SK-N-SH (cell line): ENCODE results near the gene TSPAN13. TPM values are rescaled to one million over a fixed set of nuclear protein-coding genes. Genes with fewer than 3 reads are reported as not detected.

ENCODE experiments used
- CTCF ChIA-PET: fragments of 300-600, 350-600 bp; formaldehyde crosslinking; extraction: SDS; loops from one replicate; lab custom pipeline; 2021; lab: Yijun Ruan, JAX
- POLR2A ChIA-PET: fragments of 350-600 bp; sonication (Branson Sonifier 250); formaldehyde crosslinking; extraction: SDS; loops from one replicate; lab custom pipeline; 2020; ENCODE audit warnings: antibody characterized with exemption, inconsistent platforms; lab: Yijun Ruan, JAX
- DNase-seq: peaks from one replicate; pipeline ENCODE4 v3.0.0; 2012
- H2AFZ ChIP-seq: fragments of 200-600 bp; sonication (generic); 2 replicates; pipeline ENCODE4 v1.8.1; 2016; ENCODE audit warnings: antibody characterized with exemption, mild to moderate bottlenecking, low read depth
- H3F3A ChIP-seq: fragments of 200-600 bp; sonication (generic); replicated peaks from 2 replicates; pipeline ENCODE3; 2016; ENCODE audit warnings: antibody characterized with exemption, mild to moderate bottlenecking; ENCODE audit not compliant: insufficient read depth
- H3K27ac ChIP-seq, 2 experiments: fragments of 200-500 bp in 1 of 2; fragments of 200-600 bp in 1 of 2; sonication (Bioruptor generic) in 1 of 2; sonication (generic), shearing (Covaris generic) in 1 of 2; 2 replicates each; pipeline versions ENCODE4 v1.5.1 to v1.6.1; 2014 to 2016; ENCODE audit warnings: low read depth in 2 of 2, inconsistent platforms in 1 of 2, low read length in 1 of 2, mild to moderate bottlenecking in 1 of 2, mixed read lengths in 1 of 2
- H3K27me3 ChIP-seq: fragments of 200-600 bp; sonication (generic), shearing (Covaris generic); 2 replicates; pipeline ENCODE4 v1.6.1; 2016; ENCODE audit warnings: mixed run types; ENCODE audit not compliant: insufficient read depth
- H3K36me3 ChIP-seq, 2 experiments: fragments of 200-500 bp in 1 of 2; fragments of 200-600 bp in 1 of 2; sonication (Bioruptor generic) in 1 of 2; sonication (generic) in 1 of 2; replicated peaks in 1 of 2; 2 replicates each; pipeline versions ENCODE3 to v1.5.1; 2014 to 2016; ENCODE audit warnings: low read length in 1 of 2, mild to moderate bottlenecking in 1 of 2; ENCODE audit not compliant: insufficient read depth in 2 of 2, control insufficient read depth in 1 of 2
- H3K4me1 ChIP-seq, 2 experiments: fragments of 200-500 bp in 1 of 2; fragments of 200-600 bp in 1 of 2; sonication (Bioruptor generic) in 1 of 2; sonication (generic), shearing (Covaris generic) in 1 of 2; 2 replicates each; pipeline versions ENCODE4 v1.5.1 to v1.6.1; 2014 to 2016; ENCODE audit warnings: low read depth in 1 of 2, low read length in 1 of 2, mixed run types in 1 of 2; ENCODE audit not compliant: insufficient read depth in 2 of 2, control insufficient read depth in 1 of 2
- H3K4me2 ChIP-seq: fragments of 200-600 bp; sonication (generic), shearing (Covaris generic); 2 replicates; pipeline ENCODE4 v1.6.1; 2017; ENCODE audit warnings: mixed run types
- H3K4me3 ChIP-seq, 2 experiments: fragments of 200-500 bp in 1 of 2; fragments of 200-600 bp in 1 of 2; sonication (Bioruptor generic) in 1 of 2; sonication (generic), shearing (Covaris generic) in 1 of 2; 2 replicates each; pipeline versions ENCODE4 v1.5.1 to v1.8.1; 2014 to 2016; ENCODE audit warnings: low read depth in 2 of 2, inconsistent platforms in 1 of 2, low read length in 1 of 2, mild to moderate bottlenecking in 1 of 2, mixed read lengths in 1 of 2, moderate library complexity in 1 of 2
- H3K79me2 ChIP-seq: fragments of 200-600 bp; sonication (generic); 2 replicates; pipeline ENCODE4 v1.8.1; 2017; ENCODE audit warnings: mild to moderate bottlenecking; ENCODE audit not compliant: insufficient read depth
- H3K9ac ChIP-seq: fragments of 200-600 bp; sonication (generic); 2 replicates; pipeline ENCODE4 v1.6.1; 2017; ENCODE audit warnings: mixed run types
- H3K9me2 ChIP-seq: fragments of 200-600 bp; sonication (generic); 2 replicates; pipeline ENCODE4 v1.6.1; 2017; ENCODE audit warnings: mixed run types
- H3K9me3 ChIP-seq: fragments of 200-600 bp; sonication (generic); 2 replicates; pipeline ENCODE4 v1.6.1; 2017; ENCODE audit warnings: mixed run types, mild to moderate bottlenecking, moderate library complexity
- H4K20me1 ChIP-seq: fragments of 200-600 bp; sonication (generic); 2 replicates; pipeline ENCODE4 v1.6.1; 2017; ENCODE audit warnings: mild to moderate bottlenecking, mixed run types; ENCODE audit not compliant: insufficient read depth
- FOSL2 ChIP-seq: IDR thresholded peaks from 2 replicates; pipeline ENCODE4 v1.4.0; 2012; ENCODE audit warnings: low read depth, mild to moderate bottlenecking, moderate library complexity, borderline replicate concordance
- MEF2A ChIP-seq: IDR thresholded peaks from 2 replicates; pipeline ENCODE4 v1.4.0; 2012; ENCODE audit warnings: low read depth, borderline replicate concordance
- MXI1 ChIP-seq: IDR thresholded peaks from 2 replicates; pipeline ENCODE4 v1.6.1; 2012; ENCODE audit warnings: mild to moderate bottlenecking, low read depth, low read length, improper control_type of control experiment
- NRF1 ChIP-seq: IDR thresholded peaks from 2 replicates; pipeline ENCODE4 v1.6.1; 2012; ENCODE audit warnings: low read depth, mild to moderate bottlenecking, low read length
- RAD21 ChIP-seq: IDR thresholded peaks from 2 replicates; pipeline ENCODE4 v1.6.1; 2012; ENCODE audit warnings: mild to moderate bottlenecking, low read length
- RCOR1 ChIP-seq: fragments of 150-350 bp; IDR thresholded peaks from 2 replicates; pipeline ENCODE4 v1.6.1; 2017; ENCODE audit warnings: antibody characterized with exemption, low read length
- RXRA ChIP-seq: IDR thresholded peaks from 2 replicates; pipeline ENCODE4 v1.4.0; 2012; ENCODE audit warnings: low read depth, mild to moderate bottlenecking, borderline replicate concordance
- SIN3A ChIP-seq: IDR thresholded peaks from 2 replicates; pipeline ENCODE4 v1.6.1; 2012; ENCODE audit warnings: low read depth, mild to moderate bottlenecking, low read length, moderate library complexity, borderline replicate concordance
- TAF1 ChIP-seq: IDR thresholded peaks from 2 replicates; pipeline ENCODE4 v1.6.1; 2012; ENCODE audit warnings: low read depth, mild to moderate bottlenecking, low read length, moderate library complexity, borderline replicate concordance
- TCF12 ChIP-seq: IDR thresholded peaks from 2 replicates; pipeline ENCODE4 v1.4.0; 2012
- TEAD4 ChIP-seq: IDR thresholded peaks from 2 replicates; pipeline ENCODE4 v1.4.0; 2012; ENCODE audit warnings: mild to moderate bottlenecking, borderline replicate concordance; ENCODE audit not compliant: insufficient read depth
- YY1 ChIP-seq: IDR thresholded peaks from 2 replicates; pipeline ENCODE4 v1.4.0; 2012; ENCODE audit warnings: low read depth, mild to moderate bottlenecking
- WGBS: methylation state at CpG from one replicate; pipeline ENCODE4 v1.1.6; 2017; ENCODE audit warnings: low lambda C conversion rate; 5-methylcytosine and 5-hydroxymethylcytosine counted together
- polyA plus RNA-seq, 3 experiments: library from polyadenylated mRNA; depleted of rRNA; stranded (reverse); fragments of >200 nt; gene quantifications; 2 replicates each; pipeline ENCODE4 v1.2.3, GENCODE V29; 2012
- TF ChIP-seq, protein P1 (sequence below): fragments of 200-600 bp; sonication (generic); IDR thresholded peaks from 2 replicates; pipeline ENCODE4 v1.6.1; 2017; ENCODE audit warnings: antibody characterized with exemption, mild to moderate bottlenecking, moderate library complexity
- TF ChIP-seq, protein P2 (sequence below): IDR thresholded peaks from 2 replicates; pipeline ENCODE4 v1.4.0; 2012; ENCODE audit warnings: low read depth, borderline replicate concordance
- TF ChIP-seq, protein P3 (sequence below): IDR thresholded peaks from 2 replicates; pipeline ENCODE4 v1.6.1; 2012; ENCODE audit warnings: mild to moderate bottlenecking, low read depth, low read length, moderate library complexity
- TF ChIP-seq, protein P4 (sequence below): IDR thresholded peaks from 2 replicates; pipeline ENCODE4 v1.4.0; 2012; ENCODE audit warnings: low read depth, borderline replicate concordance
- TF ChIP-seq, protein P5 (sequence below): IDR thresholded peaks from 2 replicates; pipeline ENCODE4 v1.4.0; 2012; ENCODE audit warnings: low read depth

Gene TSPAN13
- polyA plus RNA-seq, 1 of the 3 experiments (the other 2 are of a cell fraction): 0.26 TPM

DNA sequence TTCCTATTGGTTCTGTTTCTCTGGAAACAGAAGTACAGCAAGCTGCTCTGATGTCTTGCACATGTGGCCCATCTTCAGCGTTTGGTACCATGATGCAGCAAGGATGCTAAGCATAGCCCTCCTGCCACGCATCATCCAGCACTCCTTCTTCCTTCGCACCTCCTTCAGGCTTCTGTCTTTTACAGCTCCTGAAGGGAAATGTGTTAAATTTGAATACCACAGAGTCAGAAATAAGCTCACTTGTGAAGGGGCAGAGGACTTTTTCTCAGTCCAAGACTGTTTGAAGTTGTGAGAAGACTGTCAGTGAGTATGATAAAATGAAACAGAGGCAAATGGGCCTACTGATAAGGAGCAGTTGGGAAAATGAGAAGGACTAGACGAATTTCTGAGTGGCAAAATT, 20.7 kb downstream of the TSPAN13 start:
- Histone ChIP-seq H3K36me3 (no peaks in the 10 kb centered on the region), H2AFZ (no peak overlapping the region), H3K27ac (no peak overlapping the region), H3K4me2 (no peak overlapping the region), H3F3A (no peaks in the 10 kb centered on the region), H3K9me2 (no peaks in the 10 kb centered on the region), H3K4me1 (no peaks in the 10 kb centered on the region), H4K20me1 (no peaks in the 10 kb centered on the region), H3K9ac (no peak overlapping the region), H3K4me3 (no peak overlapping the region), H3K79me2 (no peaks in the 10 kb centered on the region), H3K27me3 (no peaks in the 10 kb centered on the region), H3K9me3 (no peaks in the 10 kb centered on the region)
- ChIA-PET POLR2A (no interaction called here), CTCF (interaction anchor here (1.2 to 1.5 kb wide), 2 partner anchors 18 to 27 kb away, joined by 3 to 5 read pairs; no protein-coding TSS in a partner anchor)
- TF ChIP-seq, protein P1, sequence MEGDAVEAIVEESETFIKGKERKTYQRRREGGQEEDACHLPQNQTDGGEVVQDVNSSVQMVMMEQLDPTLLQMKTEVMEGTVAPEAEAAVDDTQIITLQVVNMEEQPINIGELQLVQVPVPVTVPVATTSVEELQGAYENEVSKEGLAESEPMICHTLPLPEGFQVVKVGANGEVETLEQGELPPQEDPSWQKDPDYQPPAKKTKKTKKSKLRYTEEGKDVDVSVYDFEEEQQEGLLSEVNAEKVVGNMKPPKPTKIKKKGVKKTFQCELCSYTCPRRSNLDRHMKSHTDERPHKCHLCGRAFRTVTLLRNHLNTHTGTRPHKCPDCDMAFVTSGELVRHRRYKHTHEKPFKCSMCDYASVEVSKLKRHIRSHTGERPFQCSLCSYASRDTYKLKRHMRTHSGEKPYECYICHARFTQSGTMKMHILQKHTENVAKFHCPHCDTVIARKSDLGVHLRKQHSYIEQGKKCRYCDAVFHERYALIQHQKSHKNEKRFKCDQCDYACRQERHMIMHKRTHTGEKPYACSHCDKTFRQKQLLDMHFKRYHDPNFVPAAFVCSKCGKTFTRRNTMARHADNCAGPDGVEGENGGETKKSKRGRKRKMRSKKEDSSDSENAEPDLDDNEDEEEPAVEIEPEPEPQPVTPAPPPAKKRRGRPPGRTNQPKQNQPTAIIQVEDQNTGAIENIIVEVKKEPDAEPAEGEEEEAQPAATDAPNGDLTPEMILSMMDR: no peak
- TF ChIP-seq, protein P2, sequence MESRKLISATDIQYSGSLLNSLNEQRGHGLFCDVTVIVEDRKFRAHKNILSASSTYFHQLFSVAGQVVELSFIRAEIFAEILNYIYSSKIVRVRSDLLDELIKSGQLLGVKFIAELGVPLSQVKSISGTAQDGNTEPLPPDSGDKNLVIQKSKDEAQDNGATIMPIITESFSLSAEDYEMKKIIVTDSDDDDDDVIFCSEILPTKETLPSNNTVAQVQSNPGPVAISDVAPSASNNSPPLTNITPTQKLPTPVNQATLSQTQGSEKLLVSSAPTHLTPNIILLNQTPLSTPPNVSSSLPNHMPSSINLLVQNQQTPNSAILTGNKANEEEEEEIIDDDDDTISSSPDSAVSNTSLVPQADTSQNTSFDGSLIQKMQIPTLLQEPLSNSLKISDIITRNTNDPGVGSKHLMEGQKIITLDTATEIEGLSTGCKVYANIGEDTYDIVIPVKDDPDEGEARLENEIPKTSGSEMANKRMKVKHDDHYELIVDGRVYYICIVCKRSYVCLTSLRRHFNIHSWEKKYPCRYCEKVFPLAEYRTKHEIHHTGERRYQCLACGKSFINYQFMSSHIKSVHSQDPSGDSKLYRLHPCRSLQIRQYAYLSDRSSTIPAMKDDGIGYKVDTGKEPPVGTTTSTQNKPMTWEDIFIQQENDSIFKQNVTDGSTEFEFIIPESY: no peak
- TF ChIP-seq YY1: no peak
- TF ChIP-seq, protein P3, sequence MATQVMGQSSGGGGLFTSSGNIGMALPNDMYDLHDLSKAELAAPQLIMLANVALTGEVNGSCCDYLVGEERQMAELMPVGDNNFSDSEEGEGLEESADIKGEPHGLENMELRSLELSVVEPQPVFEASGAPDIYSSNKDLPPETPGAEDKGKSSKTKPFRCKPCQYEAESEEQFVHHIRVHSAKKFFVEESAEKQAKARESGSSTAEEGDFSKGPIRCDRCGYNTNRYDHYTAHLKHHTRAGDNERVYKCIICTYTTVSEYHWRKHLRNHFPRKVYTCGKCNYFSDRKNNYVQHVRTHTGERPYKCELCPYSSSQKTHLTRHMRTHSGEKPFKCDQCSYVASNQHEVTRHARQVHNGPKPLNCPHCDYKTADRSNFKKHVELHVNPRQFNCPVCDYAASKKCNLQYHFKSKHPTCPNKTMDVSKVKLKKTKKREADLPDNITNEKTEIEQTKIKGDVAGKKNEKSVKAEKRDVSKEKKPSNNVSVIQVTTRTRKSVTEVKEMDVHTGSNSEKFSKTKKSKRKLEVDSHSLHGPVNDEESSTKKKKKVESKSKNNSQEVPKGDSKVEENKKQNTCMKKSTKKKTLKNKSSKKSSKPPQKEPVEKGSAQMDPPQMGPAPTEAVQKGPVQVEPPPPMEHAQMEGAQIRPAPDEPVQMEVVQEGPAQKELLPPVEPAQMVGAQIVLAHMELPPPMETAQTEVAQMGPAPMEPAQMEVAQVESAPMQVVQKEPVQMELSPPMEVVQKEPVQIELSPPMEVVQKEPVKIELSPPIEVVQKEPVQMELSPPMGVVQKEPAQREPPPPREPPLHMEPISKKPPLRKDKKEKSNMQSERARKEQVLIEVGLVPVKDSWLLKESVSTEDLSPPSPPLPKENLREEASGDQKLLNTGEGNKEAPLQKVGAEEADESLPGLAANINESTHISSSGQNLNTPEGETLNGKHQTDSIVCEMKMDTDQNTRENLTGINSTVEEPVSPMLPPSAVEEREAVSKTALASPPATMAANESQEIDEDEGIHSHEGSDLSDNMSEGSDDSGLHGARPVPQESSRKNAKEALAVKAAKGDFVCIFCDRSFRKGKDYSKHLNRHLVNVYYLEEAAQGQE: no peak
- TF ChIP-seq RAD21: no peak
- no peak for TF ChIP-seq RCOR1
- no peak for TF ChIP-seq TCF12
- TF ChIP-seq TAF1: no peak
- TF ChIP-seq, protein P4, sequence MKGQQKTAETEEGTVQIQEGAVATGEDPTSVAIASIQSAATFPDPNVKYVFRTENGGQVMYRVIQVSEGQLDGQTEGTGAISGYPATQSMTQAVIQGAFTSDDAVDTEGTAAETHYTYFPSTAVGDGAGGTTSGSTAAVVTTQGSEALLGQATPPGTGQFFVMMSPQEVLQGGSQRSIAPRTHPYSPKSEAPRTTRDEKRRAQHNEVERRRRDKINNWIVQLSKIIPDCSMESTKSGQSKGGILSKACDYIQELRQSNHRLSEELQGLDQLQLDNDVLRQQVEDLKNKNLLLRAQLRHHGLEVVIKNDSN: no peak
- no peak for TF ChIP-seq SIN3A
- TF ChIP-seq TEAD4: no peak
- TF ChIP-seq FOSL2: no peak
- no peak for TF ChIP-seq MXI1
- TF ChIP-seq, protein P5, sequence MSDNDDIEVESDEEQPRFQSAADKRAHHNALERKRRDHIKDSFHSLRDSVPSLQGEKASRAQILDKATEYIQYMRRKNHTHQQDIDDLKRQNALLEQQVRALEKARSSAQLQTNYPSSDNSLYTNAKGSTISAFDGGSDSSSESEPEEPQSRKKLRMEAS: no peak
- TF ChIP-seq RXRA: no peak
- TF ChIP-seq NRF1: no peak
- no peak for TF ChIP-seq MEF2A
- DNase-seq: no peak
- WGBS: 40% methylated on average over 4 of the region's 4 CpGs
